ENCODE data around the gene PDE4D. TPM values are rescaled to one million over a fixed set of nuclear protein-coding genes. Genes with fewer than 3 reads are reported as not detected.
A peak's percentile ranks its signal among the peaks of the same experiment; 100 is the strongest.

Gene PDE4D
- total RNA-seq, 1 experiment from 2014 or later: 2.4 TPM

DNA sequence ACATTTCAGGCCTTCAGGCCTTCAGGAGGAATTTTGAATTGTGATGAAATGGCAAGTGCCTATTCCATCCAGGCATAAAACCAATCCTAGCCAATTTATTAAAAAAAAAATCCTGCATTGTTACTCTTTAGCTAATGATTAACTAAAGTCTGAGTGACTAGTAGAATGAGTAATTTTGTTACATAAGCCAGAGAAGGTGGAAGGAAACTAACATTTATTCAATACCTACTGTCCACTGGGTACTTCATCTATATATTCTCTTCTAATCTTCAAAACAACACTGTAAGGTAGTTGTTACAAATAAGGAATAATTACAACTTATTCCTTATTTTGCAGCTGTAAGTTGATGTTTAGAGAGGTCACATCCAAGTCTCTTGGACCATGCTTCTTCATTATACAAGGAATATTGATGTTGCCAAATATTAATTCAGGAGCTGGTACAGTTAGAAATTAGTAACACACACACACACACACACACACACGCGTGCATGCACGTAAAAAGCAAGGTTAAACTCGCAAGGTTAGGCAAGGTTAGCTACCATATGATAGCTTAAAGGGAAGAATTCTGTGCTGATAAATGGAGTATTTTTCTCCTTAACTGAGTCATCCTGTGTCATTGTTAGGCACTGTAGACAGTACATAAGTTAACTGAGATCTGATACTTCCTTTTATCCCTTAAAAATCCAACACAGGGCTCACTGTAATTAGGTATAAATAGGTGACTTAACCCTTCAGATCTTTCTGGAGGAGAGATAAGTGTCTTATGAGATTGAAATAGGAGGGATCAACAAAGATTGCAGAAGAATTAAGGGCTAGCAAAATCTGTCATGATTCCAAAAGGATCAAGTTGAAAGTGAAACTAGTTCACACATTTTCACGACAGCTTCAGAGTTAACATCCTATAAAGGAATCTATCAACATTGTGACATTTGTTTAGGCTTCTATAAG lies 596.9 kb downstream of the PDE4D start:
- ChIA-PET POLR2A (no interaction called here), CTCF (no interaction called here)
- intact Hi-C loops (cut with micrococcal nuclease; ENCODE audit: unreplicated experiment): no loop called here
- peak overlapping the region; percentile 9 to 40; a peak in 3 of 4 replicates for H3K4me3 ChIP-seq (ENCODE audit: low read depth in 2 of 2, low read length in 2 of 2)
- TF ChIP-seq SIN3A (IDR thresholded peaks at IDR 0.05; ENCODE audit: borderline replicate concordance, insufficient read depth, low read depth, low read length): no peak
- TF ChIP-seq TCF7L2 (IDR thresholded peaks at IDR 0.05; ENCODE audit: low read depth, low read length): no peak
- TF ChIP-seq, protein P1, sequence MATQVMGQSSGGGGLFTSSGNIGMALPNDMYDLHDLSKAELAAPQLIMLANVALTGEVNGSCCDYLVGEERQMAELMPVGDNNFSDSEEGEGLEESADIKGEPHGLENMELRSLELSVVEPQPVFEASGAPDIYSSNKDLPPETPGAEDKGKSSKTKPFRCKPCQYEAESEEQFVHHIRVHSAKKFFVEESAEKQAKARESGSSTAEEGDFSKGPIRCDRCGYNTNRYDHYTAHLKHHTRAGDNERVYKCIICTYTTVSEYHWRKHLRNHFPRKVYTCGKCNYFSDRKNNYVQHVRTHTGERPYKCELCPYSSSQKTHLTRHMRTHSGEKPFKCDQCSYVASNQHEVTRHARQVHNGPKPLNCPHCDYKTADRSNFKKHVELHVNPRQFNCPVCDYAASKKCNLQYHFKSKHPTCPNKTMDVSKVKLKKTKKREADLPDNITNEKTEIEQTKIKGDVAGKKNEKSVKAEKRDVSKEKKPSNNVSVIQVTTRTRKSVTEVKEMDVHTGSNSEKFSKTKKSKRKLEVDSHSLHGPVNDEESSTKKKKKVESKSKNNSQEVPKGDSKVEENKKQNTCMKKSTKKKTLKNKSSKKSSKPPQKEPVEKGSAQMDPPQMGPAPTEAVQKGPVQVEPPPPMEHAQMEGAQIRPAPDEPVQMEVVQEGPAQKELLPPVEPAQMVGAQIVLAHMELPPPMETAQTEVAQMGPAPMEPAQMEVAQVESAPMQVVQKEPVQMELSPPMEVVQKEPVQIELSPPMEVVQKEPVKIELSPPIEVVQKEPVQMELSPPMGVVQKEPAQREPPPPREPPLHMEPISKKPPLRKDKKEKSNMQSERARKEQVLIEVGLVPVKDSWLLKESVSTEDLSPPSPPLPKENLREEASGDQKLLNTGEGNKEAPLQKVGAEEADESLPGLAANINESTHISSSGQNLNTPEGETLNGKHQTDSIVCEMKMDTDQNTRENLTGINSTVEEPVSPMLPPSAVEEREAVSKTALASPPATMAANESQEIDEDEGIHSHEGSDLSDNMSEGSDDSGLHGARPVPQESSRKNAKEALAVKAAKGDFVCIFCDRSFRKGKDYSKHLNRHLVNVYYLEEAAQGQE (IDR thresholded peaks at IDR 0.05; ENCODE audit: insufficient read depth in 1 of 2, low read depth in 2 of 2, low read length in 1 of 2): no peak
- TF ChIP-seq, protein P2, sequence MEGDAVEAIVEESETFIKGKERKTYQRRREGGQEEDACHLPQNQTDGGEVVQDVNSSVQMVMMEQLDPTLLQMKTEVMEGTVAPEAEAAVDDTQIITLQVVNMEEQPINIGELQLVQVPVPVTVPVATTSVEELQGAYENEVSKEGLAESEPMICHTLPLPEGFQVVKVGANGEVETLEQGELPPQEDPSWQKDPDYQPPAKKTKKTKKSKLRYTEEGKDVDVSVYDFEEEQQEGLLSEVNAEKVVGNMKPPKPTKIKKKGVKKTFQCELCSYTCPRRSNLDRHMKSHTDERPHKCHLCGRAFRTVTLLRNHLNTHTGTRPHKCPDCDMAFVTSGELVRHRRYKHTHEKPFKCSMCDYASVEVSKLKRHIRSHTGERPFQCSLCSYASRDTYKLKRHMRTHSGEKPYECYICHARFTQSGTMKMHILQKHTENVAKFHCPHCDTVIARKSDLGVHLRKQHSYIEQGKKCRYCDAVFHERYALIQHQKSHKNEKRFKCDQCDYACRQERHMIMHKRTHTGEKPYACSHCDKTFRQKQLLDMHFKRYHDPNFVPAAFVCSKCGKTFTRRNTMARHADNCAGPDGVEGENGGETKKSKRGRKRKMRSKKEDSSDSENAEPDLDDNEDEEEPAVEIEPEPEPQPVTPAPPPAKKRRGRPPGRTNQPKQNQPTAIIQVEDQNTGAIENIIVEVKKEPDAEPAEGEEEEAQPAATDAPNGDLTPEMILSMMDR (IDR thresholded peaks at IDR 0.05): no peak
- TF ChIP-seq POLR2AphosphoS5 (IDR thresholded peaks at IDR 0.05; ENCODE audit: low read depth, low read length): no peak
- H3K9me3 ChIP-seq (ENCODE audit: control insufficient read depth, insufficient read depth, low read depth, low read length): no peaks in the 10 kb centered on the region
- H3K36me3 ChIP-seq (ENCODE audit: control insufficient read depth, insufficient read depth, low read length): no peaks in the 10 kb centered on the region; the same call in 1 of the 2 replicates
- no peaks in the 10 kb centered on the region for H3K4me1 ChIP-seq (ENCODE audit: control insufficient read depth, insufficient read depth, low read length)
- ATAC-seq (peak; percentile 78), DNase-seq (ENCODE audit: low read depth, low spot score) (peak; percentile 38)
- in situ Hi-C loops (cut with HindIII; ENCODE audit: low pct_unique_long_range_greater_than_20kb, low sequenced_read_pairs): no loop called here
- H3K27ac ChIP-seq (ENCODE audit: low read length): peak overlapping the region; percentile 39; the same call in 1 of the 2 replicates
- no peaks in the 10 kb centered on the region for H3K27me3 ChIP-seq (ENCODE audit: control insufficient read depth, insufficient read depth, low read length)
- no TSS peak for BruUV-seq (replicated peaks)

DNA sequence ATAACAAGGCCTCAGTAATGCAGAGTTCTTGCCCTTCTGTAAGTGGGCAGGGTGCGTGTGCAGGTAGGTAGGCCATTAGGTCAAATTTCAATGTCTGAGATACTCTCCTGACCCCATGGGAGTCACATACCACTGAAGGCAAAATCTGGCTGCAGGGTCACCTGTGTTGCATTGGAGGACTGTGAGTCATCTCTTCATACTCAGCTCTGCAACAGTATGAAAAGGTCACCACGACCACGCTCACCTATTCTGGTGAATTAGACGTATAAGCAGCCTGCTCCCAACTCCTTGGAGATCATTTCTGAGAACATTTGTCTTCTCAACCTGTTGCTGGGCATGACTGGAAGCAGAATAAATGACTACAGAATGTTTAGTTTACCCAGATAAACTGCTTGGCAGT lies 599.8 kb downstream of the PDE4D start:
- no peak overlapping the region for H3K4me3 ChIP-seq (ENCODE audit: low read depth in 2 of 2, low read length in 2 of 2)
- H3K4me1 ChIP-seq (ENCODE audit: control insufficient read depth, insufficient read depth, low read length): no peaks in the 10 kb centered on the region
- ChIA-PET CTCF (no interaction called here), POLR2A (no interaction called here)
- in situ Hi-C loops (cut with HindIII; ENCODE audit: low pct_unique_long_range_greater_than_20kb, low sequenced_read_pairs): no loop called here
- H3K9me3 ChIP-seq (ENCODE audit: control insufficient read depth, insufficient read depth, low read depth, low read length): no peaks in the 10 kb centered on the region
- H3K36me3 ChIP-seq (ENCODE audit: control insufficient read depth, insufficient read depth, low read length): no peaks in the 10 kb centered on the region
- DNase-seq (ENCODE audit: low read depth, low spot score) (no peak), ATAC-seq (no peak)
- no TSS peak for BruUV-seq (replicated peaks)
- TF ChIP-seq SIN3A (IDR thresholded peaks at IDR 0.05; ENCODE audit: borderline replicate concordance, insufficient read depth, low read depth, low read length) (no peak), POLR2AphosphoS5 (IDR thresholded peaks at IDR 0.05; ENCODE audit: low read depth, low read length) (no peak)
- TF ChIP-seq, protein P1 (IDR thresholded peaks at IDR 0.05; ENCODE audit: insufficient read depth in 1 of 2, low read depth in 2 of 2, low read length in 1 of 2): no peak
- intact Hi-C loops (cut with micrococcal nuclease; ENCODE audit: unreplicated experiment): no loop called here
- H3K27ac ChIP-seq (ENCODE audit: low read length): no peak overlapping the region
- no peaks in the 10 kb centered on the region for H3K27me3 ChIP-seq (ENCODE audit: control insufficient read depth, insufficient read depth, low read length)
